Ishikawa (cell line): Measurements from ENCODE around the gene NUP54.
A peak's percentile ranks its signal among the peaks of the same experiment; 100 is the strongest.

ENCODE experiments used
- CEBPB ChIP-seq: IDR thresholded peaks from 2 replicates; pipeline ENCODE4 v1.6.1; 2012
- CREB1 ChIP-seq: IDR thresholded peaks from 2 replicates; pipeline ENCODE4 v1.6.1; 2012; ENCODE audit warnings: low read depth
- EGR1 ChIP-seq: IDR thresholded peaks from 2 replicates; pipeline ENCODE4 v1.6.1; 2012
- EP300 ChIP-seq: IDR thresholded peaks from 2 replicates; pipeline ENCODE4 v1.6.1; 2012; ENCODE audit warnings: borderline replicate concordance
- FOXM1 ChIP-seq: IDR thresholded peaks from 2 replicates; pipeline ENCODE4 v1.6.1; 2012; ENCODE audit warnings: low read depth, borderline replicate concordance
- NFIC ChIP-seq: IDR thresholded peaks from 2 replicates; pipeline ENCODE4 v1.6.1; 2012
- RAD21 ChIP-seq: IDR thresholded peaks from 2 replicates; pipeline ENCODE4 v1.6.1; 2012; ENCODE audit warnings: low read depth
- TAF1 ChIP-seq: IDR thresholded peaks from 2 replicates; pipeline ENCODE4 v1.6.1; 2012; ENCODE audit warnings: low read depth, mild to moderate bottlenecking
- TCF12 ChIP-seq: IDR thresholded peaks from 2 replicates; pipeline ENCODE4 v1.6.1; 2012; ENCODE audit warnings: low read depth
- TEAD4 ChIP-seq: IDR thresholded peaks from 2 replicates; pipeline ENCODE4 v1.6.1; 2012
- YY1 ChIP-seq: IDR thresholded peaks from 2 replicates; pipeline ENCODE4 v1.6.1; 2012; ENCODE audit warnings: low read depth
- ZBTB7A ChIP-seq: IDR thresholded peaks from 2 replicates; pipeline ENCODE4 v1.6.1; 2012; ENCODE audit warnings: low read depth
- TF ChIP-seq, protein P1 (sequence below): IDR thresholded peaks from 2 replicates; pipeline ENCODE4 v1.6.1; 2012
- TF ChIP-seq, protein P2 (sequence below): IDR thresholded peaks from 2 replicates; pipeline ENCODE4 v1.6.1; 2012
- TF ChIP-seq, protein P3 (sequence below): IDR thresholded peaks from 2 replicates; pipeline ENCODE4 v1.6.1; 2012; ENCODE audit warnings: low read depth, mild to moderate bottlenecking

Gene NUP54

DNA sequence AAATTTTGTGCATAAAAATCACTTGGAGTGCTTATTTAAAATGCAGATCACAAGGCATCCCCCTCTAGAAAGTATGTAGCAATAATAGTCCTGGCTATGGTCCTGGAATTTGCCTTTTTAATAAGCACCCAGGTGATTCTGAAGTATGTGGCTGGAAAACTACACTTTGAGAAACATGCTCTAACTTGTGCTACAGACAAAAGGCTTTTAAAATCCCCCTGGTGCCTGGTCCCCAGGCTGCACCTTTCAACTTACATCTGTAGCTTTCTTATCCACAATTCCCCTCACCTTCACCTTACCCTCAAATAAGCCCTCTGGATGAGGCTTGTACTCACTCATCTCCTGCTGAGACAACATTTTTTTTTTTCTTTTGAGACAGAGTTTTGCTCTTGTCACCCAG, 52.6 kb downstream of the NUP54 start:
- no peak for TF ChIP-seq RAD21
- TF ChIP-seq, protein P1, sequence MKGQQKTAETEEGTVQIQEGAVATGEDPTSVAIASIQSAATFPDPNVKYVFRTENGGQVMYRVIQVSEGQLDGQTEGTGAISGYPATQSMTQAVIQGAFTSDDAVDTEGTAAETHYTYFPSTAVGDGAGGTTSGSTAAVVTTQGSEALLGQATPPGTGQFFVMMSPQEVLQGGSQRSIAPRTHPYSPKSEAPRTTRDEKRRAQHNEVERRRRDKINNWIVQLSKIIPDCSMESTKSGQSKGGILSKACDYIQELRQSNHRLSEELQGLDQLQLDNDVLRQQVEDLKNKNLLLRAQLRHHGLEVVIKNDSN = no peak

DNA sequence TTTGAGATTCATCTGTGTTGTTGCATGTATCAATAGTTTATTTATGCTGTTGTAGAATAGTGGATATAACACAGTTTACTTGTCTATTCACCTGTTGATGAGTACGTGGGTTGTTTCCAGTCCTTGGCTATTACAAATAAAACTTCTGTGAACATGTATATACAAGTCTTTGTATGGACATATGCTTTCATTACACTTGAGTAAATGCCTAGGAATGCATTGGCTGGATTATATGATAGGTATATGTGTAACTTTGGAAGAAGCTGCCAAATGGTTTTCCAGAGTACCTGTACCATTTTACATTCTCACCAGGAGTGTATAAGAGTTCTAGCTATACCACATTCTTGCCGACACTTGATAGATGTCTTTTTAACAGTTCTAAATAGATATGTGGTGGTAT, 57.1 kb downstream of the NUP54 start:
- TF ChIP-seq TCF12 = no peak
- no peak for TF ChIP-seq TAF1

DNA sequence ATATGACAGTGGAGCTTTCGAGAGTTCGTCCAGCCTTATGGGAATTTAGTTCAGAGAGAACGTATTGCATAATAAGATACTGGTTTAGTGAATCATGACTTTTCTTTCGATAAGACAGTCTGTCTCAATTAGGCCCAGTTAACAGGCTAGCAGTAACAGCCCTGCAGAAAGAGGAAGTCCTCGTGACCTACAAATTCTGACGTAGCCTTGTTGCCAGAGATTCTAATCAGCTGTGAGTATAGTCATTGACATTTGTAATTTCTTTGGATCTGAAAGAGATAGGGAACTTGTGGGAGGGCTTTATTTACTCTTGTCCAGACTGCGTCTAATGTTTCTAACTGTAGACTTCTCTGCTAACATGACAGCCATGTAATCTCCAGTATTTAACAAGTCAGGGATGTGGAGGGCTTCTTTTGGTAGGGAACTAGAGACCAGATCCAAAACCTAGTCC, 57.9 kb downstream of the NUP54 start:
- TF ChIP-seq, protein P2, sequence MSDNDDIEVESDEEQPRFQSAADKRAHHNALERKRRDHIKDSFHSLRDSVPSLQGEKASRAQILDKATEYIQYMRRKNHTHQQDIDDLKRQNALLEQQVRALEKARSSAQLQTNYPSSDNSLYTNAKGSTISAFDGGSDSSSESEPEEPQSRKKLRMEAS = no peak
- TF ChIP-seq, protein P3, sequence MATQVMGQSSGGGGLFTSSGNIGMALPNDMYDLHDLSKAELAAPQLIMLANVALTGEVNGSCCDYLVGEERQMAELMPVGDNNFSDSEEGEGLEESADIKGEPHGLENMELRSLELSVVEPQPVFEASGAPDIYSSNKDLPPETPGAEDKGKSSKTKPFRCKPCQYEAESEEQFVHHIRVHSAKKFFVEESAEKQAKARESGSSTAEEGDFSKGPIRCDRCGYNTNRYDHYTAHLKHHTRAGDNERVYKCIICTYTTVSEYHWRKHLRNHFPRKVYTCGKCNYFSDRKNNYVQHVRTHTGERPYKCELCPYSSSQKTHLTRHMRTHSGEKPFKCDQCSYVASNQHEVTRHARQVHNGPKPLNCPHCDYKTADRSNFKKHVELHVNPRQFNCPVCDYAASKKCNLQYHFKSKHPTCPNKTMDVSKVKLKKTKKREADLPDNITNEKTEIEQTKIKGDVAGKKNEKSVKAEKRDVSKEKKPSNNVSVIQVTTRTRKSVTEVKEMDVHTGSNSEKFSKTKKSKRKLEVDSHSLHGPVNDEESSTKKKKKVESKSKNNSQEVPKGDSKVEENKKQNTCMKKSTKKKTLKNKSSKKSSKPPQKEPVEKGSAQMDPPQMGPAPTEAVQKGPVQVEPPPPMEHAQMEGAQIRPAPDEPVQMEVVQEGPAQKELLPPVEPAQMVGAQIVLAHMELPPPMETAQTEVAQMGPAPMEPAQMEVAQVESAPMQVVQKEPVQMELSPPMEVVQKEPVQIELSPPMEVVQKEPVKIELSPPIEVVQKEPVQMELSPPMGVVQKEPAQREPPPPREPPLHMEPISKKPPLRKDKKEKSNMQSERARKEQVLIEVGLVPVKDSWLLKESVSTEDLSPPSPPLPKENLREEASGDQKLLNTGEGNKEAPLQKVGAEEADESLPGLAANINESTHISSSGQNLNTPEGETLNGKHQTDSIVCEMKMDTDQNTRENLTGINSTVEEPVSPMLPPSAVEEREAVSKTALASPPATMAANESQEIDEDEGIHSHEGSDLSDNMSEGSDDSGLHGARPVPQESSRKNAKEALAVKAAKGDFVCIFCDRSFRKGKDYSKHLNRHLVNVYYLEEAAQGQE = no peak
- no peak for TF ChIP-seq FOXM1
- TF ChIP-seq TCF12 = no peak
- no peak for TF ChIP-seq ZBTB7A
- no peak for TF ChIP-seq EGR1
- no peak for TF ChIP-seq CEBPB
- no peak for TF ChIP-seq TEAD4
- no peak for TF ChIP-seq CREB1
- TF ChIP-seq YY1 = no peak
- no peak for TF ChIP-seq RAD21
- no peak for TF ChIP-seq NFIC
- no peak for TF ChIP-seq EP300

DNA sequence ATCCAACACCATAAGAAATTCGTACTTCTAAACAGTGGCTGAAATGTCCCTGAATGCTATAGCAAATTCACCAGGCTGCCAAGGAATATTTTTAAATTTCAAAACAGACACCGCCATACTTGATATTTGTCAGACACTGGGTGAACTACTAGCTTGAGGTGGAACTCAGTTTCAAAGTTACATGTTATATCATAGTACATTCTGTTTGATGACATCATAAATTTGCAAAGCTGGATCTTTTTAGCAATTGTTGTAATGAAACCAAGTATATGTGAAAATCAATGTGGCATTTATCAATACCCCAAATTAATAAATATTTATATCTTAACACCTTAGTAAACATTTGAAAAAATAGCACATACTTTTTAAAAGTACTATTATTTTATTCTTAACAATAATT, 59.5 kb downstream of the NUP54 start:
- TF ChIP-seq EGR1 (no peak), TEAD4 (no peak), CEBPB (no peak), TAF1 (no peak), TCF12 (no peak), NFIC (no peak)
- TF ChIP-seq, protein P3 = no peak

DNA sequence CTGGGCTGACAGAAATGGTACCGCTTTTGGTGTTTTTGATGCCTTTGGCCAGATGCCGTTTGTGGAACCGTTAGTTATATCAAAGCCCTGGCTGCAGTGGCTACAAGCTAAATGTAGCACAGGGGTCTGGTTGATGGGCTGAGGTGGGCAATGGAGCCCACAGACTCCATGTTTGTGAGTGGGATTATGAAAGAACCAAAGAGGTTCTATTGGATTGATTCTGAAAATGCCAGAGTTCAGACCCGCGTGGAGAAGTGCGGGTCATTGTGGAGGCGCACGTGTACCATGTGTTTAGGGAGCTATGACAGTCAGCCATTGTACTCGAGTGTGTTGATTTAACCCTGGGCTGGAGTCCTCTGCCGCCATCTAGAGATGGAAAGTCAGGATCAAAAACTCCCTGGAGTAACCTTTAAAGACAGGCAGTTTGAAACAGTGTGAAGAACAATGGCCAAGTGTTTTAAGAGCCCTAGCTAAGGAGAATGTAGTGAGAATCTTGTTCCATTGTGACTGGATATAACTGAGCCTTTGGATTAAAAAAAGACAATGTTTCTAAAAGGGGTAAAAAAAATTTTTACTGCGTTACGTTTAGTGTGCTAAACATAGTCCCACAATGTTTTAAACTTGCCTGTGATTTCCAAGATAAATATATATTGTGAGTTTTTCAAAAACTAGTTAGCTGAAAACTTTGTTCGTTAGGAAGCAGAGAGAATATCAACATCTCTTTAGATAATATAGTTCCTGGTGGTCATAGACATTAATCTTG, 61.0 kb downstream of the NUP54 start:
- no peak for TF ChIP-seq TCF12
- TF ChIP-seq RAD21 = peak; percentile 74
- peak; percentile 65; the same call in 1 of the 2 replicates for TF ChIP-seq YY1
- TF ChIP-seq, protein P2 = peak; percentile 53; the same call in 1 of the 2 replicates

DNA sequence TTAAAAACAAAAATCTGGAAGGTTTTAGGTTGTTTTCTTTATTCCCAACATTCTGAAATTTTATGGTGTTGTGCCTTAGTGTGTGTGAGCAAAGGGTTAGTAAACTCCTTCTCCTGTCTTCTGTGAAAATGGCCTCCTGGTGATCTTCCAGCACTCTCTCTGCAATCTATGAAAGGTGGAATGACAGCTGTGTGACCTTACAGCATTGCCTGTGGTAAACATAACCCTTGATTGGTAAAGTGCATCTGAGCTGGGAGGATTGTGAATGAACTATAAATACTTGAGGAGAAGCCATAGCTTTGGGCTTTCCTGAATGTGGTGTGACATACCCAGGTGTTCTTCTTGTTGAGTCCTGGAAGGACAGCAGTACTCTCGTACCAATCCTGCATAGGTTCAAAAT, 63.7 kb downstream of the NUP54 start:
- no peak for TF ChIP-seq FOXM1
- TF ChIP-seq, protein P2 = no peak
- no peak for TF ChIP-seq EGR1
- TF ChIP-seq CREB1 = no peak
- no peak for TF ChIP-seq EP300
- TF ChIP-seq, protein P1 = no peak
- TF ChIP-seq NFIC = no peak
- no peak for TF ChIP-seq CEBPB
- no peak for TF ChIP-seq ZBTB7A
- no peak for TF ChIP-seq TAF1
- TF ChIP-seq, protein P3 = no peak
- no peak for TF ChIP-seq YY1
